GM23338 (cell line): ENCODE measurements around the gene PECR.

Source experiments
- EZH2 ChIP-seq: fragments of 200-600 bp; sonication (generic); IDR thresholded peaks from one replicate; pipeline ENCODE4 v1.8.0; 2017; ENCODE audit warnings: antibody characterized with exemption, mild to moderate bottlenecking, low read depth; ENCODE audit not compliant: unreplicated experiment
- EZH2phosphoT487 ChIP-seq: fragments of 200-600 bp; sonication (generic); IDR thresholded peaks from one replicate; pipeline ENCODE4 v1.8.1; 2018; ENCODE audit warnings: antibody characterized with exemption; ENCODE audit not compliant: unreplicated experiment
- POLR2AphosphoS5 ChIP-seq: IDR thresholded peaks from 2 replicates; pipeline ENCODE4 v1.6.1; 2016; ENCODE audit warnings: antibody characterized with exemption, low read depth
- TF ChIP-seq, protein P1 (sequence below), 2 experiments: fragments of 200-600 bp in 1 of 2; sonication (generic) in 1 of 2; conservative IDR thresholded peaks; 2 replicates each; pipeline versions ENCODE4 v1.5.1 to v1.6.1; 2016 to 2017; ENCODE audit warnings: antibody characterized with exemption in 2 of 2, low read depth in 2 of 2, mild to moderate bottlenecking in 2 of 2, moderate library complexity in 1 of 2
- TF ChIP-seq, protein P2 (sequence below): IDR thresholded peaks from one replicate; pipeline ENCODE4 v1.6.1; 2018; ENCODE audit warnings: antibody characterized with exemption; ENCODE audit not compliant: unreplicated experiment

GRCh38 chr2:216033403-216033802, 48.2 kb downstream of the PECR start:
- TF ChIP-seq, protein P1, sequence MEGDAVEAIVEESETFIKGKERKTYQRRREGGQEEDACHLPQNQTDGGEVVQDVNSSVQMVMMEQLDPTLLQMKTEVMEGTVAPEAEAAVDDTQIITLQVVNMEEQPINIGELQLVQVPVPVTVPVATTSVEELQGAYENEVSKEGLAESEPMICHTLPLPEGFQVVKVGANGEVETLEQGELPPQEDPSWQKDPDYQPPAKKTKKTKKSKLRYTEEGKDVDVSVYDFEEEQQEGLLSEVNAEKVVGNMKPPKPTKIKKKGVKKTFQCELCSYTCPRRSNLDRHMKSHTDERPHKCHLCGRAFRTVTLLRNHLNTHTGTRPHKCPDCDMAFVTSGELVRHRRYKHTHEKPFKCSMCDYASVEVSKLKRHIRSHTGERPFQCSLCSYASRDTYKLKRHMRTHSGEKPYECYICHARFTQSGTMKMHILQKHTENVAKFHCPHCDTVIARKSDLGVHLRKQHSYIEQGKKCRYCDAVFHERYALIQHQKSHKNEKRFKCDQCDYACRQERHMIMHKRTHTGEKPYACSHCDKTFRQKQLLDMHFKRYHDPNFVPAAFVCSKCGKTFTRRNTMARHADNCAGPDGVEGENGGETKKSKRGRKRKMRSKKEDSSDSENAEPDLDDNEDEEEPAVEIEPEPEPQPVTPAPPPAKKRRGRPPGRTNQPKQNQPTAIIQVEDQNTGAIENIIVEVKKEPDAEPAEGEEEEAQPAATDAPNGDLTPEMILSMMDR (conservative IDR thresholded peaks at IDR 0.05; ENCODE audit: low read depth in 2 of 2) = no peak
- TF ChIP-seq, protein P2, sequence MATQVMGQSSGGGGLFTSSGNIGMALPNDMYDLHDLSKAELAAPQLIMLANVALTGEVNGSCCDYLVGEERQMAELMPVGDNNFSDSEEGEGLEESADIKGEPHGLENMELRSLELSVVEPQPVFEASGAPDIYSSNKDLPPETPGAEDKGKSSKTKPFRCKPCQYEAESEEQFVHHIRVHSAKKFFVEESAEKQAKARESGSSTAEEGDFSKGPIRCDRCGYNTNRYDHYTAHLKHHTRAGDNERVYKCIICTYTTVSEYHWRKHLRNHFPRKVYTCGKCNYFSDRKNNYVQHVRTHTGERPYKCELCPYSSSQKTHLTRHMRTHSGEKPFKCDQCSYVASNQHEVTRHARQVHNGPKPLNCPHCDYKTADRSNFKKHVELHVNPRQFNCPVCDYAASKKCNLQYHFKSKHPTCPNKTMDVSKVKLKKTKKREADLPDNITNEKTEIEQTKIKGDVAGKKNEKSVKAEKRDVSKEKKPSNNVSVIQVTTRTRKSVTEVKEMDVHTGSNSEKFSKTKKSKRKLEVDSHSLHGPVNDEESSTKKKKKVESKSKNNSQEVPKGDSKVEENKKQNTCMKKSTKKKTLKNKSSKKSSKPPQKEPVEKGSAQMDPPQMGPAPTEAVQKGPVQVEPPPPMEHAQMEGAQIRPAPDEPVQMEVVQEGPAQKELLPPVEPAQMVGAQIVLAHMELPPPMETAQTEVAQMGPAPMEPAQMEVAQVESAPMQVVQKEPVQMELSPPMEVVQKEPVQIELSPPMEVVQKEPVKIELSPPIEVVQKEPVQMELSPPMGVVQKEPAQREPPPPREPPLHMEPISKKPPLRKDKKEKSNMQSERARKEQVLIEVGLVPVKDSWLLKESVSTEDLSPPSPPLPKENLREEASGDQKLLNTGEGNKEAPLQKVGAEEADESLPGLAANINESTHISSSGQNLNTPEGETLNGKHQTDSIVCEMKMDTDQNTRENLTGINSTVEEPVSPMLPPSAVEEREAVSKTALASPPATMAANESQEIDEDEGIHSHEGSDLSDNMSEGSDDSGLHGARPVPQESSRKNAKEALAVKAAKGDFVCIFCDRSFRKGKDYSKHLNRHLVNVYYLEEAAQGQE = no peak
- TF ChIP-seq POLR2AphosphoS5 (no peak), EZH2 (no peak), EZH2phosphoT487 (no peak)
